NCI-H1105 (cell line): ENCODE data around the gene AHCYL2.
"Not testable (repeated sequence)": the region's sequence is repeated elsewhere in the genome, so short reads cannot be mapped to it uniquely, and the experiment has no call there.

Experiments used
- DNase-seq: peaks from one replicate; lab custom pipeline; 2025; lab: John Stamatoyannopoulos, UW

The AHCYL2 gene

DNA sequence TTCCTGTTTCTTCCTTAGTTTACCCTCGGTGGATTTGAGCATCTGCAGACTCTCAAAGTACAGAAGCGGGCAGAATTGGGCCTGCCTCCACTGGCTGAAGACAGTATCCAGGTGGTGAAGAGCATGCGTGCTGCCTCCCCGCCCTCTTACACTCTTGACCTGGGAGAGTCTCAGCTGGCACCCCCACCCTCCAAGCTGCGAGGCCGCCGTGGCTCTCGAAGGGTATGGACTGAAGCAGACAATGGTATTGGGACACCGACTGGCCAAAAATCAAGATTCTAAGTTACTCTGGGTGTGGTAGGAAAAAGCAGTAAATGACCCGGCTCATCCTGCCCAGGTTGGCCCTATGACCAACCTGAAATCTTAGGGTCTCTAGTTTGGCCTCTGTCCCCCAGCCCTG lies 231.6 kb downstream of the AHCYL2 start:
- DNase-seq, result no peak

DNA sequence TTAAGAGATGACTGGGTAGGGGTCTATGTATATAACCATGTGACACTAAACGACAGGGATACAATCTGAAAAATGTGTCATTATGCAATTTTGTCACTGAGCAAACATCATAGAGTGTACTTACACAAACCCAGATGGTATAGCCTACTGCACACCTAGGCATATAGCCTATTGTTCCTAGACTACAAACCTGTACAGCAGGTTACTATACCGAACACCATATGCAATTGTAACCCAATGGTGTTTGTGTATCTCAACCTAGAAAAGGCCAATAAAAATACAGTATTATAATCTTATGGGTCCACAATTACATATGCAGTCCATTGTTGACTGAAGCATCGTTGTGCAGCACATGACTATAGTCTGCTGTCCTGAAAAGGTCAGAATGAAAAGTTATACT lies 232.3 kb downstream of the AHCYL2 start:
- no peak for DNase-seq

DNA sequence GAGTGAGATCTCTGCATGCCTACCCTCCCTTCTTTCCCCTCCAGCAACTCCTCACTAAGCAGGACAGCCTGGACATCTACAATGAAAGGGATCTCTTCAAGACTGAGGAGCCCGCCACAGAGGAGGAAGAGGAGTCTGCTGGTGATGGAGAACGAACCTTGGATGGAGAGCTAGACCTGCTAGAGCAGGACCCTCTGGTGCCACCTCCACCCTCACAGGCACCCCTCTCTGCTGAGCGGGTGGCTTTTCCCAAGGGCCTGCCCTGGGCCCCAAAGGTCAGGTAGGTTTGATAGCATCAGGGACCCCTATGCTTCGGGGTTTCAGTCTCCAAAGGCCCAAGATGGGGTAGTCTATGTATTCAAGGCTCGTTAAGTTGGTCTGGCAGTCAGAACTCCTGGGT lies 233.3 kb downstream of the AHCYL2 start:
- DNase-seq, result no peak

- no peak for DNase-seq
Observed at GRCh38 chr7:129461809-129462208, 237.0 kb downstream of the AHCYL2 start.

- no peak for DNase-seq
Observed at GRCh38 chr7:129462420-129462819, 237.6 kb downstream of the AHCYL2 start.

GRCh38 chr7:129464194-129464593 lies 239.4 kb downstream of the AHCYL2 start:
- no peak for DNase-seq

- DNase-seq, result no peak
Observed at GRCh38 chr7:129465080-129465479, 240.2 kb downstream of the AHCYL2 start.

- DNase-seq, result no peak
Observed at GRCh38 chr7:129466796-129467195, 242.0 kb downstream of the AHCYL2 start.

- DNase-seq, result no peak
Observed at GRCh38 chr7:129468087-129468486, 243.3 kb downstream of the AHCYL2 start.

- DNase-seq, result no peak
Observed at GRCh38 chr7:129468547-129468946, 243.7 kb downstream of the AHCYL2 start.

GRCh38 chr7:129469930-129470329 lies 245.1 kb downstream of the AHCYL2 start:
- no peak for DNase-seq

DNA sequence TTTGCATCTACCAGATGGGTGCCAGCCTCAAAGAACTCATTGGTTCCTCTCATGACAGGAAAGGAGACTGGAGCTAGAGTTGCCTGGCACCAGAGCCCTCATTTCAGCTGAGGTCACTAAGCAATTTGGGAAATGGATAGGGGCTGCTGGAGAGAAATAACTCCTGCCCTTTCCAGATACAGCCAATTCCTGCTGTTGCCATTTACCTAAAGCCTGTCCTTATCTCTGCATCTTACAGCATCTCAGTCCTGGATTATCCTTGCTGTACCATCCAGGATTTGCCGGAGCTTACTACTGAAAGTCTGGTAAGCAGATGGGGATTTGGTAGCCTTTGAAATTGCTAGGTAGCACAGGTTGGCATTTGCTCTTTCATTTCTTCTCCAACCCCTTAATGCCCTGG lies 245.6 kb downstream of the AHCYL2 start:
- no peak for DNase-seq

DNA sequence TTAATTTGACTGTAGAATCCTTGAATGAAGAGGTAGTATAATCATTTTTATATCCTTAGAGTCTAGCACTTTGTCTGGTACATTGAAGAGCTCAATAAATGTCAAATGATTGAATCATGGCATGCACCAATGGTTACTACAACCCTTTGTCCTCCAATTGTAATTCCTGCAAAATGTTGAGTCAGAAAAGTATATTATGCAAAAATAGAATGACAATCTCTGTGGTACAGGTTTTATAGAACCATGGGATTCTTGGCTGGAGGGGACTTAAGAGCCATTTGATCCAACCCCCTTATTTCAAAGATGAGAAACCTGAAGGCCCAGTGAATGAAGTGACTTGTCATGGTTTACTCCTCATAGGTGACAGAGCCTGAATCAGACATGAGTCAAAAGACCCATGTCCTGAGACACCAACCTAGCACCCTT lies 246.6 kb downstream of the AHCYL2 start:
- no peak for DNase-seq

DNA sequence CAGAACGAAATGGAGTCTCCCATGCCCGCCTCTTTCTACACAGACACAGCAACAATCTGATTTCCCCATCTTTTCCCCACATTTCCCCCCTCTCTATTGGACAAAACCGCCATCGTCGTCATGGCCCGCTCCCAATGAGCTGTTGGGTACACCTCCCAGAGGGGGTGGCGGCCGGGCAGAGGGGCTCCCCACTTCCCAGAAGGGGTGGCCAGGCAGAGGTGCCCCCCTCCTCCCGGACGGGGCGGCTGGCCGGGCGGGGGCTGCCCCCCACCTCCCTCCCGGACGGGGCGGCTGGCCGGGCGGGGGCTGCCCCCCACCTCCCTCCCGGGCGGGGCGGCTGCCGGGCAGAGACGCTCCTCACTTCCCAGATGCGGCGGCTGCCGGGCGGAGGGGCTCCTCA lies 251.1 kb downstream of the AHCYL2 start:
- not testable (repeated sequence) for DNase-seq

GRCh38 chr7:129476398-129476797 lies 251.6 kb downstream of the AHCYL2 start:
- DNase-seq, result not testable (repeated sequence)
